GM12801 (cell line): ENCODE data around the gene PDRG1.

Experiments
- TF ChIP-seq, protein P1 (sequence below): IDR thresholded peaks from one replicate; pipeline ENCODE4 v1.5.1; 2011; ENCODE audit warnings: control low read depth; ENCODE audit not compliant: insufficient read length; ENCODE audit errors: extremely low read depth

The PDRG1 gene

DNA sequence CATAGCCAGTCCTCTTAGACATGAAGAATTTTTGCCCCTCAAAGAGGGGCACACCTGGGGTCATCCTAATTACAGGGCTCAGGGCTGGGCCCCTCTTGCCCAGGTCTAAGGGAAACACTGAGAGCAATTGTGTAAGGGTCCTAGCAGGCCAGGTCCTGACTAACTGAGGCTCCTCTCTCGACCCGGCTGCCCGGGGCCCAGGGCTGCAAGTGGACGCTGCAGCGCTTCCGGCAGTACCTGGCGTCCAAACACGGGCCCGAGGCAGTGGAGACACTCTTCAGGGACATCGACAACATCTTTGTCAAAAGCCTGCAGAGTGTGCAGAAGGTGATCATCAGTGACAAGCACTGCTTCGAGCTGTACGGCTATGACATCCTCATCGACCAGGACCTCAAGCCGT lies 17.4 kb downstream of the PDRG1 start:
- TF ChIP-seq, protein P1, sequence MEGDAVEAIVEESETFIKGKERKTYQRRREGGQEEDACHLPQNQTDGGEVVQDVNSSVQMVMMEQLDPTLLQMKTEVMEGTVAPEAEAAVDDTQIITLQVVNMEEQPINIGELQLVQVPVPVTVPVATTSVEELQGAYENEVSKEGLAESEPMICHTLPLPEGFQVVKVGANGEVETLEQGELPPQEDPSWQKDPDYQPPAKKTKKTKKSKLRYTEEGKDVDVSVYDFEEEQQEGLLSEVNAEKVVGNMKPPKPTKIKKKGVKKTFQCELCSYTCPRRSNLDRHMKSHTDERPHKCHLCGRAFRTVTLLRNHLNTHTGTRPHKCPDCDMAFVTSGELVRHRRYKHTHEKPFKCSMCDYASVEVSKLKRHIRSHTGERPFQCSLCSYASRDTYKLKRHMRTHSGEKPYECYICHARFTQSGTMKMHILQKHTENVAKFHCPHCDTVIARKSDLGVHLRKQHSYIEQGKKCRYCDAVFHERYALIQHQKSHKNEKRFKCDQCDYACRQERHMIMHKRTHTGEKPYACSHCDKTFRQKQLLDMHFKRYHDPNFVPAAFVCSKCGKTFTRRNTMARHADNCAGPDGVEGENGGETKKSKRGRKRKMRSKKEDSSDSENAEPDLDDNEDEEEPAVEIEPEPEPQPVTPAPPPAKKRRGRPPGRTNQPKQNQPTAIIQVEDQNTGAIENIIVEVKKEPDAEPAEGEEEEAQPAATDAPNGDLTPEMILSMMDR: no peak

DNA sequence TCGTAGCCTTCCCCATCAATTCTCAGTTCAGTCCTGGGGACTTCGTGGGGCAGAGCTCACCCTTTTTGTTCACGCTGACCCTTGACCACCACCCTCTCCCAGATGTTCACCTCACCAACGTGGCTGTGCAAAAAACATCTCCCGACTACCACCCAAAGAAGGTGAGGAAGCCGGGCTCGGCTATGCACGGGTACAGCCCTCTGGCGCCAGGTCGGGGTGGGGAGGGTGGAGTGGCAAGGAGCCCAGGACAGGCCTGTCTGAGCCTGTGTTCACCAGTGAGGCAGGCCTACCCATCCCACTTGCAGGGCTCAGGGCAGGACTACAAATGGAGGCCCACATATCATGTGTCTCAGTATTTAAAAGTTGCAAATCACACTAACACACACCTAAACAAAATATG lies 18.1 kb downstream of the PDRG1 start:
- TF ChIP-seq, protein P1: no peak

DNA sequence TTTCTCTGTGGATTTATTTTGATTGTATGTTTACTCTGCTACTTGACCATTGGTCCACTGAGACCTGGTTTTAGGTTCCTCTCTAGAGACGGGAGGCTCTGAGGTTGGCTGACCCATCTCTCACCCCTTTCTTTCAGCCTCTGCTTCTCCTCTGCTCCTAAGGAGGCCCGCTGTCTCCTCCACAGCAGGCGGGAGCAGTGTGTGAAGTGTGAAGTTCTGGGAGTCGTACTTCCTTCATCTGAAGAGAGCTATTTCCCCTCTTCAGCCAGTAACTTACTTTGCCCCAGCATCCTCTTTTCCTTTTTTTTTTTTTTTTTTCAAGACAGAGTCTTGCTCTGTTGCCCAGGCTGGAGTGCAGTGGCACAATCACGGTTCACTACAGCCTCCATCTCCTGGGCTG lies 21.1 kb downstream of the PDRG1 start:
- TF ChIP-seq, protein P1: no peak

DNA sequence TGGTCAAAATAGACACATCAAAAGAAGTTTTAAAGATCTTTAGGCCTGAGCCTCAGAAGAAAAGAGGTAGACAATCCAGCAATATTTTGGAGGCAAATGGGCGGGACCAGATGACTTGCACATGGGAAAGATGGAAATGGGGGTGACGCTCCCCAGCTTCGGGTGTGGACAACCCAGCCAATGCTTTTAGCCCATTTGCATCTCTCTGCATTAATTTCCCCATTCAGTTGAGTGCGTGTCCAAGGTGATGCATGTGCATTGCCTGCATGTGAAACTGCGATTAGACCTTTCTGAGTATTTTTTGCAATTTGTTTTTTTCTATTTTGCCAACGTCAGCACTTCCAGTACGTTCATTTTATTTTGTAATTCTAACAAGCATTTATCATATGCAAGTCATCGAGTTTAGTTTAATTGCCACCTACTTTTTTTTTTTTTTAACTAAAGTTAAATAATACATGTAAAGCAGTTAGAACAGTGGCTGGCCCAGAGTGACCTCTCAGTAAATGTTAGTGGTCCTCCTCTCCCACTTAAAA lies 24.2 kb downstream of the PDRG1 start:
- TF ChIP-seq, protein P1: no peak

DNA sequence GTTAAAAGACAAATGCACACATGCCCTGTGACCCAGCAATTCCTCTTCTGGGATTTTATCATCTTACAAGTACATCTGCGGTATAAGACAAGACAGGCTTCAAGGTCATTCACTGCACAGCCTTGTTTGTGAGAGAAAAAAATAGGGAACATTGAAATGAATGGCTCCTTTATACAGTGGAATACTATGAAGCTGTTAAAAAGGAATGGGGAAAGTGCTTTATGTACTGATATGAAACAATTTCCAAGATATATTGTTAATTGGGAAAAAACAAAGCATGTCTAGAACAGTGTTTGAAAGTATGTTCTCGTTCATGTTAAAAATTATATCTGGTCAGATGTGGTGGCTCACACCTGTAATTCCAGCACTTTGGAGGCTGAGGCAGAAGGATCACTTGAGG lies 25.4 kb downstream of the PDRG1 start:
- TF ChIP-seq, protein P1: no peak

DNA sequence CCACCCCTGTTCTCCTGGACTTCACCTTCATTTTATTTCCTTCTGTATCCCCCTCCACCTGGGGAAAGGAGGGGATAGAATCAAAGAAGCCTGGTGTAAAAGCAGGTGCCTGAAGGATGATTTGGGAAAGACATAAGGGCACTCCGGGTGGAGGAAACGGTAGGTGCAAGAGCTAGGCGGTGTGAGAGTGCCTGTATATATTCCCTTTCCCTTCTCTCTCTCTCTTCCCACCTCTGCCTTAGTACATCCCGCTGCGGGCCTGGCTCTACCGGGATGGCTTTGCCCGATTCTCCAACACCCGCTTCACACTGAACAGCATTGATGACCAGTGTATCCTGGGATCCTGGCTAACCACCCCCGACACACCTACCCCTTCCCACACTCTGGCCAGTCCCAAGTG lies 26.2 kb downstream of the PDRG1 start:
- TF ChIP-seq, protein P1: no peak

DNA sequence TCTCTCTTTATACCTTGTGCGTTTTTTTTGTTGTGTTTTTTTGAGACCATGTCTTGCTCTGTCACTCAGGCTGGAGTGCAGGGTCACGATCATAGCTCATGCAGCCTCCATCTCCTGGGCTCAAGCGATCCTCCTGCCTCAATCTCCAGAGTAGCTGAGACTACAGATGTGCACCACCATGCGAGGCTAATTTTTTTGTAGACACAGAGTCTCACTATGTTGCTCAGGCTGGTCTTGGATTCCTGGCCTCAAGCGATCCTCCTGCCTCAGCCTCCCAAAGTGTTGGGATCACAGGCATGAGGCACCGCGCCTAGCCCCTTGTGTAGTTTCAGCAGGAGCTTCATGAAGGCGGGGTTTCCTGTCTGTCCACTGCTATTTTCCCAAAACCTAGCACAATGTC lies 27.3 kb downstream of the PDRG1 start:
- TF ChIP-seq, protein P1: no peak
